MM.1S (cell line): ENCODE data around the gene FGFBP3.

ENCODE experiments used
- DNase-seq: peaks from one replicate; pipeline ENCODE4 v3.0.0-alpha.2; 2015
- H2AFZ ChIP-seq: fragments of 300-600 bp; sonication (generic); 2 replicates; pipeline ENCODE4 v1.6.0; 2016; ENCODE audit warnings: antibody characterized with exemption, low read length
- H3F3A ChIP-seq: fragments of 300-600 bp; sonication (generic); 2 replicates; pipeline ENCODE4 v1.6.1; 2016; ENCODE audit warnings: mild to moderate bottlenecking, antibody characterized with exemption, low read length, moderate library complexity, mixed read lengths; ENCODE audit not compliant: insufficient read depth
- H3K27ac ChIP-seq: fragments of 300-600 bp; sonication (generic); 2 replicates; pipeline ENCODE4 v1.5.1; 2016; ENCODE audit warnings: mild to moderate bottlenecking, low read length
- H3K27me3 ChIP-seq: fragments of 300-600 bp; sonication (generic); replicated peaks from 2 replicates; pipeline ENCODE4 v1.6.0; 2016; ENCODE audit warnings: low read length; ENCODE audit not compliant: insufficient read depth
- H3K36me3 ChIP-seq: fragments of 300-600 bp; sonication (generic); replicated peaks from 2 replicates; pipeline ENCODE4 v1.6.1; 2016; ENCODE audit warnings: mild to moderate bottlenecking, low read length, mixed read lengths; ENCODE audit not compliant: insufficient read depth
- H3K4me1 ChIP-seq: fragments of 300-600 bp; sonication (generic); 2 replicates; pipeline ENCODE4 v1.6.1; 2016; ENCODE audit warnings: low read length, mixed read lengths
- H3K4me2 ChIP-seq: fragments of 300-600 bp; sonication (generic); 2 replicates; pipeline ENCODE4 v1.6.0; 2016; ENCODE audit warnings: low read depth, low read length
- H3K4me3 ChIP-seq: fragments of 300-600 bp; sonication (generic); 2 replicates; pipeline ENCODE4 v1.5.1; 2016; ENCODE audit warnings: low read length, mixed read lengths
- H3K79me2 ChIP-seq: fragments of 300-600 bp; sonication (generic); 2 replicates; pipeline ENCODE4 v1.6.1; 2016; ENCODE audit warnings: mixed run types, low read length, mixed read lengths
- H3K9ac ChIP-seq: fragments of 300-600 bp; sonication (generic); 2 replicates; pipeline ENCODE4 v1.6.1; 2016; ENCODE audit warnings: low read length, mixed read lengths
- H3K9me2 ChIP-seq: fragments of 300-600 bp; sonication (generic); replicated peaks from 2 replicates; pipeline ENCODE4 v1.6.1; 2016; ENCODE audit warnings: mild to moderate bottlenecking, low read length, mixed read lengths; ENCODE audit not compliant: insufficient read depth
- H3K9me3 ChIP-seq: fragments of 300-600 bp; sonication (generic); replicated peaks from 2 replicates; pipeline ENCODE4 v1.6.1; 2016; ENCODE audit warnings: mild to moderate bottlenecking, low read length, mixed read lengths; ENCODE audit not compliant: insufficient read depth
- H4K20me1 ChIP-seq: fragments of 300-600 bp; sonication (generic); 2 replicates; pipeline ENCODE4 v1.6.1; 2016; ENCODE audit warnings: mild to moderate bottlenecking, low read length, moderate library complexity, mixed read lengths; ENCODE audit not compliant: insufficient read depth
- CTCF ChIP-seq: fragments of 300-600 bp; sonication (generic); IDR thresholded peaks from 2 replicates; pipeline ENCODE4 v1.5.1; 2016; ENCODE audit warnings: antibody characterized with exemption, low read length, mixed read lengths
- EZH2 ChIP-seq: fragments of 300-600 bp; sonication (generic); optimal IDR thresholded peaks from 2 replicates; pipeline ENCODE3; 2017; ENCODE audit warnings: low read depth, mild to moderate bottlenecking, antibody characterized with exemption, low read length, mixed read lengths
- EZH2phosphoT487 ChIP-seq: fragments of 300-600 bp; sonication (generic); IDR thresholded peaks from 2 replicates; pipeline ENCODE4 v1.6.1; 2018; ENCODE audit warnings: antibody characterized with exemption, low read length

The FGFBP3 gene

DNA sequence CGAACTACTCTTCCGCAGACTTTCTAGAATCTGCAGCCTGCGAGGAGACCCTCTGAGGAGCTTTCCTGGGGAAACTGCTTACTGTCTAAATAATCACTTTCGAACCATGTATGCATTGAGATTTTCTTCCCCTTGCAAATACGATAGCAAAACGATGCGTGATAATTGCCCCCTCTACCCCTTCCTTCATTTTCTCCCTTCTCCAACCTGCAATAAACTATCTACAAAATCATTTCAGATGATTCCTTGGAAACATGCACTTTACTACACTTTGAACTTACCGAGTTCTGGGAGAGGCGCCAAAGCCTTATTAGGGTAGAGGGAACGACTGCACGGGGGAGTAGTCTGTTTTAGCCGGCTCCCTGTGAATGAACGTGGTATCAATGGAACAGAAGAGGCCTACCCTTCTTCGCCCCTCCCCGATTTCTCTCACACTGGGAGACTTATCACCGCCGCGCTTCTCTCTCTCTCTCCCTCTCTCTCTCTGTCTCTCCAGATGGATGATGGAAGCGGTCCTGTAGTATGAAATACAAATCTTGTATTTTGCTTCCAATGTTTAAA lies at the start of gene FGFBP3:
FGFBP3 (minus strand) TSS at position 370 of the 561 bp plus-strand sequence. CDS start 517 bp downstream, outside the sequence.
- Histone ChIP-seq H3K27ac (no peak within 1 kb of the TSS; the same call in 1 of the 2 replicates), H3K4me2 (peak within 1 kb of the TSS; percentile 71)
- TF ChIP-seq EZH2, result no peak
- TF ChIP-seq CTCF, result no peak
- no peak for TF ChIP-seq EZH2phosphoT487

GRCh38 chr10:91957091-91957490 lies 47.8 kb upstream of the FGFBP3 start:
- Histone ChIP-seq H3K27me3 (no peaks in the 10 kb centered on the region), H3K4me2 (no peak overlapping the region), H3K36me3 (peaks cover 7% of the 10 kb centered on the region; the same call in 1 of the 2 replicates), H3F3A (no peaks in the 10 kb centered on the region; the same call in 1 of the 2 replicates), H3K27ac (no peak overlapping the region), H3K9me3 (no peaks in the 10 kb centered on the region), H2AFZ (no peak overlapping the region), H3K79me2 (no peaks in the 10 kb centered on the region), H3K9ac (no peak overlapping the region), H3K4me1 (no peaks in the 10 kb centered on the region), H4K20me1 (no peaks in the 10 kb centered on the region), H3K4me3 (no peak overlapping the region), H3K9me2 (no peaks in the 10 kb centered on the region)
- DNase-seq, result no peak
- TF ChIP-seq CTCF (no peak), EZH2phosphoT487 (no peak), EZH2 (no peak)

More for the DNA sequence above, at the start of gene FGFBP3:
- H3K9ac ChIP-seq, result peak within 1 kb of the TSS; percentile 50; the same call in 1 of the 2 replicates
- no peaks in the 10 kb centered on the region for H3K36me3 ChIP-seq
- H3K79me2 ChIP-seq, result no peaks in the 10 kb centered on the region
- H3K4me3 ChIP-seq, result peak within 1 kb of the TSS; percentile 51
- H3K9me3 ChIP-seq, result no peaks in the 10 kb centered on the region
- no peaks in the 10 kb centered on the region for H3K9me2 ChIP-seq
- H3K4me1 ChIP-seq, result no peaks in the 10 kb centered on the region
- DNase-seq, result peak; percentile 46
- no peaks in the 10 kb centered on the region for H4K20me1 ChIP-seq
- peaks cover 7% of the 10 kb centered on the region for H3F3A ChIP-seq
- H2AFZ ChIP-seq, result peak within 1 kb of the TSS; percentile 29
- no peaks in the 10 kb centered on the region for H3K27me3 ChIP-seq

- Histone ChIP-seq H3K36me3 (peaks cover 11% of the 10 kb centered on the region; the same call in 1 of the 2 replicates), H4K20me1 (no peaks in the 10 kb centered on the region), H3K27me3 (no peaks in the 10 kb centered on the region), H3K4me3 (no peak overlapping the region), H3K27ac (no peak overlapping the region), H2AFZ (no peak overlapping the region), H3K4me2 (no peak overlapping the region), H3K9me2 (no peaks in the 10 kb centered on the region), H3K9ac (no peak overlapping the region), H3K4me1 (no peaks in the 10 kb centered on the region), H3K79me2 (peaks cover 9% of the 10 kb centered on the region; the same call in 1 of the 2 replicates), H3K9me3 (no peaks in the 10 kb centered on the region), H3F3A (no peaks in the 10 kb centered on the region; the same call in 1 of the 2 replicates)
- DNase-seq, result no peak
- TF ChIP-seq EZH2, result no peak
- TF ChIP-seq CTCF, result no peak
- TF ChIP-seq EZH2phosphoT487, result no peak
Measured at GRCh38 chr10:91955114-91955513, 45.8 kb upstream of the FGFBP3 start.
